Smooth muscle cell (in vitro differentiated cells): ENCODE results near the gene DYNLT3. TPM values are rescaled to one million over a fixed set of nuclear protein-coding genes. Genes with fewer than 3 reads are reported as not detected.

Source experiments
- DNase-seq: peaks from one replicate; lab custom pipeline; 2025; ENCODE audit not compliant: unreplicated experiment; lab: John Stamatoyannopoulos, UW
- H2AFZ ChIP-seq: fragments of 200-600 bp; sonication (generic); 2 replicates; pipeline ENCODE4 v1.6.0; 2016; ENCODE audit warnings: antibody characterized with exemption, low read depth, mild to moderate bottlenecking
- H3F3A ChIP-seq: fragments of 200-600 bp; sonication (generic); 2 replicates; pipeline ENCODE4 v1.6.0; 2017; ENCODE audit warnings: antibody characterized with exemption, low read depth
- H3K27ac ChIP-seq: fragments of 200-600 bp; sonication (generic); 2 replicates; pipeline ENCODE4 v1.5.1; 2016; ENCODE audit warnings: low read depth, mild to moderate bottlenecking
- H3K27me3 ChIP-seq: fragments of 200-600 bp; sonication (generic); 2 replicates; pipeline ENCODE4 v1.6.1; 2016; ENCODE audit warnings: low read depth, mild to moderate bottlenecking
- H3K36me3 ChIP-seq: fragments of 200-600 bp; sonication (generic); 2 replicates; pipeline ENCODE4 v1.5.1; 2016; ENCODE audit warnings: low read depth
- H3K4me1 ChIP-seq: fragments of 200-600 bp; sonication (generic); 2 replicates; pipeline ENCODE4 v1.5.1; 2016; ENCODE audit warnings: low read depth
- H3K4me2 ChIP-seq: fragments of 200-600 bp; sonication (generic); 2 replicates; pipeline ENCODE4 v1.6.0; 2016; ENCODE audit warnings: mild to moderate bottlenecking
- H3K4me3 ChIP-seq: fragments of 200-600 bp; sonication (generic); 2 replicates; pipeline ENCODE4 v1.5.1; 2016; ENCODE audit warnings: mild to moderate bottlenecking
- H3K79me2 ChIP-seq: fragments of 200-600 bp; sonication (generic); 2 replicates; pipeline ENCODE4 v1.6.0; 2016; ENCODE audit warnings: low read depth, mild to moderate bottlenecking
- H3K9ac ChIP-seq: fragments of 200-600 bp; sonication (generic); 2 replicates; pipeline ENCODE4 v1.6.0; 2016; ENCODE audit warnings: low read depth
- H3K9me3 ChIP-seq: fragments of 200-600 bp; sonication (generic); replicated peaks from 2 replicates; pipeline ENCODE4 v1.5.1; 2016; ENCODE audit warnings: low read depth
- H4K20me1 ChIP-seq: fragments of 200-600 bp; sonication (generic); 2 replicates; pipeline ENCODE4 v1.6.0; 2016; ENCODE audit warnings: low read depth
- WGBS: methylation state at CpG from one replicate; pipeline ENCODE4 v1.1.7; 2016; ENCODE audit warnings: low lambda C conversion rate; 5-methylcytosine and 5-hydroxymethylcytosine counted together
- polyA plus RNA-seq: library from polyadenylated mRNA; unstranded; fragments of >200 nt; fragmentation: Nextera tagmentation; extraction: Ambion mirVana; gene quantifications from 2 replicates; pipeline ENCODE4 v1.2.1, GENCODE V29; 2016
- total RNA-seq: library from RNA; depleted of rRNA; stranded (reverse); fragments of >200 nt; gene quantifications from 2 replicates; pipeline ENCODE4 v1.2.3, GENCODE V29; 2014
- TF ChIP-seq, protein P1 (sequence below): fragments of 200-600 bp; sonication (generic); IDR thresholded peaks from 2 replicates; pipeline ENCODE4 v1.5.1; 2017; ENCODE audit warnings: borderline replicate concordance, mild to moderate bottlenecking, antibody characterized with exemption; ENCODE audit not compliant: insufficient read depth, poor library complexity, severe bottlenecking

Gene DYNLT3
- total and polyA plus RNA-seq, 2 experiments from 2014 or later, result 77.7 to 89.4 TPM

DNA sequence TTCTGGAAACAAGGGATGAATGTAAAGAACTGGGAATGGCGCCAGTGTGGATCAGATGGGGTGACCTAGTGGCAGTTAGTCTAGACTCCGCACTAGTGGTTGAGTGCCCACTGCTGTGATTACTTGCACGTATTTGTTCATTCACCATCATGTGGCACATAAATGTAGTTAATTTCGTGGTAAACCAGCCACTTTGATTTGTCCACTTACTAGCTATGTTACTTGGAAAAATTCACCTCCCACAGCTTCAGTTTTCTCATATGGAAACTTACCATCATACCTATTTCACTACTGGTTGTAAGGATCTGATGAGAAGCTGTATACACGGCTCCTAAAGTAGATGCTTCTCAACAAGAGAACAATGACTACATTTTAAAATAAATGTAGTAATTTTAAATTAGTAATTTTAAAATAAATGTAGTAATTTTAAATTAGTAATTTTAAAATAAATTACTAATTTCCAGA lies 394 bp upstream of the DYNLT3 start:
- TF ChIP-seq, protein P1, sequence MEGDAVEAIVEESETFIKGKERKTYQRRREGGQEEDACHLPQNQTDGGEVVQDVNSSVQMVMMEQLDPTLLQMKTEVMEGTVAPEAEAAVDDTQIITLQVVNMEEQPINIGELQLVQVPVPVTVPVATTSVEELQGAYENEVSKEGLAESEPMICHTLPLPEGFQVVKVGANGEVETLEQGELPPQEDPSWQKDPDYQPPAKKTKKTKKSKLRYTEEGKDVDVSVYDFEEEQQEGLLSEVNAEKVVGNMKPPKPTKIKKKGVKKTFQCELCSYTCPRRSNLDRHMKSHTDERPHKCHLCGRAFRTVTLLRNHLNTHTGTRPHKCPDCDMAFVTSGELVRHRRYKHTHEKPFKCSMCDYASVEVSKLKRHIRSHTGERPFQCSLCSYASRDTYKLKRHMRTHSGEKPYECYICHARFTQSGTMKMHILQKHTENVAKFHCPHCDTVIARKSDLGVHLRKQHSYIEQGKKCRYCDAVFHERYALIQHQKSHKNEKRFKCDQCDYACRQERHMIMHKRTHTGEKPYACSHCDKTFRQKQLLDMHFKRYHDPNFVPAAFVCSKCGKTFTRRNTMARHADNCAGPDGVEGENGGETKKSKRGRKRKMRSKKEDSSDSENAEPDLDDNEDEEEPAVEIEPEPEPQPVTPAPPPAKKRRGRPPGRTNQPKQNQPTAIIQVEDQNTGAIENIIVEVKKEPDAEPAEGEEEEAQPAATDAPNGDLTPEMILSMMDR, result no peak
- Histone ChIP-seq H3K9me3 (no peaks in the 10 kb centered on the region), H3K4me1 (peaks cover 3% of the 10 kb centered on the region), H3K79me2 (no peaks in the 10 kb centered on the region), H3F3A (no peaks in the 10 kb centered on the region), H3K4me3 (peak overlapping the region; percentile 60), H2AFZ (peak overlapping the region; percentile 81), H3K4me2 (peak overlapping the region; percentile 84), H3K9ac (peak overlapping the region; percentile 95), H3K27me3 (no peaks in the 10 kb centered on the region), H3K36me3 (no peaks in the 10 kb centered on the region), H4K20me1 (no peaks in the 10 kb centered on the region), H3K27ac (peak overlapping the region; percentile 86)
- 45% methylated on average over 5 of the region's 5 CpGs for WGBS
- no peak for DNase-seq

DNA sequence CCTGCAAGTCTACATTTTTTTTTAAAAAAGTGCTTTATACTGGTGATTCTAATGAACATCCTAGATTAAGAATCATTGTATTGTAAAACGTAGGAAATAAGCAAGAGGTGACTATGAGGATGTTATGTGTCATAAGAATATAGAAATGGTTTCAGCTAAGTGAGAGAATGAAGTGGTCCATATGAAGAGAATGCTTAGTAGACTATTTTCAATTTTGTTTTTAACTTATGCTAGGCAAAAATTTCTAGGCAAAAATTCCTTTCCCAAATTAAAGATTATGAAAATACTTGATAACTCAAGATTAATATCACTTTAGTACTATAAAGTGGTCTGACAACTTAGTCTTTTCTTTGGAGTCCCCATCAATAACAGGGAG lies 825 bp downstream of the DYNLT3 start:
- TF ChIP-seq, protein P1, result no peak
- no peaks in the 10 kb centered on the region for H3K9me3 ChIP-seq
- H2AFZ ChIP-seq, result no peak overlapping the region
- H3K79me2 ChIP-seq, result no peaks in the 10 kb centered on the region
- H3K4me1 ChIP-seq, result peaks cover 3% of the 10 kb centered on the region
- no peaks in the 10 kb centered on the region for H4K20me1 ChIP-seq
- no peak for DNase-seq
- peak overlapping the region; percentile 86 for H3K27ac ChIP-seq
- H3K4me2 ChIP-seq, result peak overlapping the region; percentile 84
- H3K27me3 ChIP-seq, result no peaks in the 10 kb centered on the region
- H3K4me3 ChIP-seq, result peak overlapping the region; percentile 60
- H3K9ac ChIP-seq, result peak overlapping the region; percentile 41
- H3F3A ChIP-seq, result no peaks in the 10 kb centered on the region
- no peaks in the 10 kb centered on the region for H3K36me3 ChIP-seq
- 40% methylated on average over 1 of the region's 1 CpG for WGBS

DNA sequence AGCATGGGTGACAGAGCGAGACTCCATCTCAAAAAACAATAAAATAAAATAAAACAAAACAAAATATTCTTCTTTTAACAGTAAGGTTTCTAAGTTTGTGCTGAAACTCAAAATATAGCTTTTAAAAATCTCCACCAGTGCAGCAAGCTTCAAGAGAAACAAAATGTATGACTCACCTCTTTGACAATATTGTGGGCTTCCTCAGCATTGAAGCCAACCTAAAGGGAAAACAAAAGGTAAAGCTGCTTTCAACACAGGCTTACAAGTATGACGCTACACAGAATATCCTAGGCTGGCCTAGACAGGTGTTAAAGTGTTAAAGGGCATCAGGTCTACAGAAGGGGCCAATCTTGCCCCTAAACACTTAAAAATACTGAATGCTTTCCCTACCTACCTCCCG lies 1.2 kb downstream of the DYNLT3 start:
- Histone ChIP-seq H3K9me3 (no peaks in the 10 kb centered on the region), H3K4me2 (peak overlapping the region; percentile 84), H3K27ac (peak overlapping the region; percentile 86), H3K79me2 (no peaks in the 10 kb centered on the region), H3K9ac (peak overlapping the region; percentile 41), H2AFZ (no peak overlapping the region), H3F3A (no peaks in the 10 kb centered on the region), H3K4me1 (peaks cover 3% of the 10 kb centered on the region), H3K4me3 (peak overlapping the region; percentile 60), H3K36me3 (no peaks in the 10 kb centered on the region), H3K27me3 (no peaks in the 10 kb centered on the region), H4K20me1 (no peaks in the 10 kb centered on the region)
- TF ChIP-seq, protein P1, result no peak
- 58% methylated on average over 3 of the region's 3 CpGs for WGBS
- no peak for DNase-seq

DNA sequence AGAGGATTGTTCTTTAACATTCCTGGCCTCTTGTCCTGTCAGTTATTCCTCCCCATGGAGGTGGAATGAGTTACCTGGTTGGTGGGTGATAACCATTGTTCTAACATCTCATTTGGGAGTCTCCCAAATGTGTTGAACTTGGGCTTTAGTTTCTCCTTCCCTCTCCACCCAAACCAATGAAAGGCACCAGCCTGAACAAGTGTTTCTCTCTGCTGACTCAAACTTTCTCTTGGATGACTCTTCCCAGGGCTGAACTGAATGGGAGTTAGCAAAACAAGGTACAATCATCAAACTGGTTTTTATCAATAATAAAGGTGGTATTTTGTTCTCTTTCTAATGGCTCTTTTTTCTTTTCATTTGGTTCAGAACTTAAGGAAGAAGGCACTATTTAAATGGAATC lies 2.7 kb downstream of the DYNLT3 start:
- H3K27me3 ChIP-seq, result no peaks in the 10 kb centered on the region
- no peak overlapping the region for H3K4me3 ChIP-seq
- no peaks in the 10 kb centered on the region for H3K79me2 ChIP-seq

More for the DNA sequence above, 2.7 kb downstream of the DYNLT3 start:
- Histone ChIP-seq H3K9me3 (no peaks in the 10 kb centered on the region), H3K36me3 (peaks cover 2% of the 10 kb centered on the region), H2AFZ (no peak overlapping the region), H3F3A (no peaks in the 10 kb centered on the region), H3K27ac (no peak overlapping the region), H3K4me2 (no peak overlapping the region), H4K20me1 (no peaks in the 10 kb centered on the region), H3K4me1 (peaks cover 3% of the 10 kb centered on the region), H3K9ac (no peak overlapping the region)
- TF ChIP-seq, protein P1, result no peak
- no peak for DNase-seq
